GM19467 (cell line): Measurements from ENCODE around the gene PYGM.

Experiments
- ATAC-seq: cut with Tn5 transposase; IDR thresholded peaks from one replicate; pipeline ENCODE4 v1.9.1; 2021; ENCODE audit warnings: mild to moderate bottlenecking, moderate library complexity; ENCODE audit not compliant: unreplicated experiment

Gene PYGM

GRCh38 chr11:64769283-64769682, 9.5 kb upstream of the PYGM start:
- ATAC-seq: no peak

GRCh38 chr11:64768300-64768694, 8.5 kb upstream of the PYGM start:
- ATAC-seq: no peak

DNA sequence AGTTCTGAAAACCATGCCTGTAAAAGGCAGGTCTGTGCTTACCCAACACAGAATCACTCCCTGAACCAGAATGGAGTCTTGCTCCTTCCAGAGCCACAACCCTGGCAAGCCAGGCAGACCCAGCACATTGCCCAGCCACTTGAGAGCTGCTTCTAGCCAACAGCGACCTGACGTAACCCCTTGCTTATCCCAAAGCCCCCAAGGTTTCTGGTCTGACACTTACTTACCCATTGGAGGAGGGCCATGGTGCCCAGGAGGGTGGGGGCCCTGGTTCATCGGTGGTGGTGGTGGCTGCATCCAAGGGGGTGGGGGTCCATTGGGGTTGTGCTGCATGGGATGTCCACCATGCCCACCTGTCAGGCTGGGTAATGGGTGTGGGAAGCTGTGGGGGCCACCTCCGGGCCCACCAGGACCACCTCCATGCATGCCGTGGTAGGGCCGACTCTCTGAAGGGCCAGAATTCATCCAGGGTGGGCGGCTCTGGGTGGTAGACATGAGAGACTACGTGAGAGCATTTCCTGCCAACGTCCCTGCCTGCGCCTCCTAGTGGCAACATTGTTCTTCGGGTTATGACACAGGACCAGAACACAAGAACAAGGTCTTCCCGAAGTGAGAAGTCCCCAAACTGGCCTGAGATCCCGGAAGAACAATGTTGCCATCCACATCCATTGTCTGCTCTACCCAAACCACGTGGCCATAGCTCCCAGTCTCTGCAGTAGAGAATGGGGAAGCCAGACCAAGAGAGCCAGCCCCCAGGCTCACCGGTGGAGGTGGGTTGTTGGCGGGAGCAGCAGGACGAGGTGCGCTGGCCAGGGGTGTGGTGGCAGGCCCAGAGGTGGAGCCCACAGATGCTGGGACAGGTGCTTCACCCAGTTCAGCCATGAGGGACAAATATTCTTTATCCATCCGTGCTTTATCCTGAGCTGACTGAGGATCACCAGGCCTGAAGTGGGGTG, 7.8 kb upstream of the PYGM start:
- no peak for ATAC-seq

- ATAC-seq: no peak
Observed at GRCh38 chr11:64766881-64767280, 7.1 kb upstream of the PYGM start.

- ATAC-seq: no peak
Observed at GRCh38 chr11:64765851-64766665, 6.3 kb upstream of the PYGM start.

- no peak for ATAC-seq
Observed at GRCh38 chr11:64765291-64765850, 5.6 kb upstream of the PYGM start.

GRCh38 chr11:64764753-64765152, 5.0 kb upstream of the PYGM start:
- ATAC-seq: no peak

DNA sequence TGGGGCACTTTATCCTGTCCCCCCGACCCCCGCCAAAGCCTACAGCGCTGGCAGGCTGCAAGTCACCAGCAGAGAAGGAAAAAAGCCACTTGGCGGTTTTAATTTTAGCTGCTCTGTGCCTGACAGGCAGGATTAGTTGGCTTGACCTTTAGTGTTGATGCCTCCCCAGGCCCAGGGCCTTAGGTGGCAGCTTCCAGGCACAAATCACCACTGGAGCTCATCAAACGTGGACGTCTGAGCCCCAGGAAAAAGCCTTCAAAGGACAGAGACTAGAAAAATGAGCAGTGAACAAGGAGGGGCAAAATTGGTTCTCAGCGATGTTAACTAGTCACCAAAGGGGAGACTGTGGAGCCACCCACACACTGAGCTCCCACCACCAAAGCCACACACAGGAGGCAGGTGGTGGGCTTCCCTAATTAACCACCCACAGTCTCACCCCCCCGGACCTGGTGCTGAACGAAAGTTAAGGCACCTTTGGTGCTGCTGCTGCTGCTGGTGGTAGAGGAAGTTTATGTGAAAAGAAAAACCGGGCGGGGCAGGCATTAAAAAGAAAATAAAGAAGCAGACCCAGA, 4.4 kb upstream of the PYGM start:
- no peak for ATAC-seq

DNA sequence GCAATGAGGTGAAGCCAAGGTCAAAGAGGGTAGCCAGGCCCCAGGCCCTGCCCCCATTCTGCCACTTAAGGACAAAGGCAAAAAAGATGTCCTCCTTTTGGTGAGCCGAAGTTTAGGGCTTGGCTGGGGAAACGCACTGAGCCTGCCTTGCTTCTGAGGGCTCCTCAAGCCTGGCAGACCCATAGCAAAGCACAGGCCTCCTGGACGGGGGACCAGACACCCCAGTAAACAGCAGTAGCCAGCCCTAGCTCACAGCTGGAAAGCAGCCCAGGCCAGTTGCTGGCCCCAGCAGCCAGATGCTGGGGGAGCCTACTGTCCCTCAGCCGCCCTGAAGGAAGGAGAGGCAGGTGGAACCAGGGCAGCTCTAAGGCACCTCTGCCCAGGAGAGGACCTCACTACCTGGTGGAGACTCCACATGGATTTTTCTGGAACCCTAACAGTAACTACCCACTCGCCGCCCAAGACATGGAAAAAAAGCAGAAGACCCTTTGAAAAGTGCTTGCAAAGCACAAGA, 3.8 kb upstream of the PYGM start:
- ATAC-seq: no peak

DNA sequence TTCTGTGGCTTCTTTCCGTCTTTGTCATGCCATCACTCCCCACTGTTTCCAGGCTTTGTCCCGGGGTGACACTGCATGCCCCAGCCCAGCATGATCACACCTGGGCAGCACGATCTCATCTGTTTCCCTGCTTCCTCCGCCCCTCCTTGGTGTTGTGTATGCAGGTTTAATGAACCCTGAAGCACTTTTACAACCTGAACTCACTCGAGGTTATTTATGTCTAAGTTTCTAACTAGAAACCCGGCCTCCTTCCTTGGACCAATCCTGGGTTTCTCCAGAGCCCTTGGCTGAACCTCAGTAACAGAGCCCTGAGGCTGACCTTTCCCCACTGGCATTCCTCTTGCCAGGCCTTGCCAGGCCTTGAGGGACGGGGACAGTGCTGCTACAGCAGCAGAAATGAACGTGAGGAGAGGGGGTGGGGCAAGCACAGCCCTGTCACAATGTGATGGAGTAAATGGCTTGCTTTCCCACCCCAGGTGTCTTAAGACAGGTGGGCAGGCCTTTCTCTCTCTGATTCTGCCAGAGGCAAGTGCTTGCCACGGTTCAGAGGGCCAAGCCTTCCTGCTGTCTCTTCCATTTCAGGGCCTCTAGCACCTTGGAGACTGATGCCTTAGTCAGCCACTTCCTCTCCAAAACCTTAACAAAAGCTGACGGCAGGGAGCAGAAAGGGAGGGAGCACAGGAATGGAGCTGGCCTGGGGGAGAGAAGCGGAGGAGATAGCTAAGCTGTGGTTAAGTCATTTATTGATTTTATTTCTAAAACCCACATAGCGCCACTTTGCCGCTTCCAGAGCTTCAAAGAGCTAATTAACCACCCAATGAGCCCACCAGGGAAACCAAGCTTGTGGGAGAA, 3.1 kb upstream of the PYGM start:
- no peak for ATAC-seq

GRCh38 chr11:64762277-64762673, 2.5 kb upstream of the PYGM start:
- ATAC-seq: no peak

- no peak for ATAC-seq
Observed at GRCh38 chr11:64760759-64761420, 1.1 kb upstream of the PYGM start.

- no peak for ATAC-seq
Observed at GRCh38 chr11:64759131-64759721, 548 bp downstream of the PYGM start.

DNA sequence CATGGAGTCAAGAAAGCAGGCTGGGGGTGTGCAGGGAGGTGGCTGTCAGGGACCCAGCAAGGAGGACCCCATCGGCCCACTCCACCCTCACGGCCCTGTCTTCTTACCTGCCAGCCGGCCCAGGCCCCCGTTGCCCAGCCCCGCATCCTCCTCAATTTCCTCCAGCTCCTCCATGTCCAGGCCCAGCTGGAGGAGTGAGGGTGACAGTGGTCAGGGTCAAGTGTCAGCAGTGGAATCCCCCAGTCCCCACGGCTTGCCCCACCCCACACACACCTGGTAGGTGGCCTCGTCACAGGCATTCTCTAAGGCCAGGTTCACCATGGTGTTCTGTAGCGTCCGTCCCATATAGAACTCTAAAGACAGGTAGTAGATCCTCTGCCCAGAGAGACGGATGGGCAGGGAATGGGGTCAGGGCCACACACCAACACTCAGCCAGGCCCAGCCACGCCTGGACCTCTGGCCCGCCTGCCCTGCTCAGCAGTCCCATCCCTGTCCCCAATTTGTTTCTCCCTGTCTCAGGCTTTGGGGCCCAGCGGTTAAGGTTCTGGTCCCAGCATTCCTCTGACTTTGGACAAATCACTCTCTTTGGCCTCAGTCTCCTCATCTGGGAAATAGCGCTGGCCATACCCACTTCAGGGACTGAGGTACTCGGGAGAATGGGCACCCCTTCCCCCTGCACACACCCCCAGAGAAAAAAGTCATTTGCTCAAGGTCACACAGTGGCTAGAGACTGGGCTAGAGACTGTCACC, 1.3 kb downstream of the PYGM start:
- ATAC-seq: no peak

DNA sequence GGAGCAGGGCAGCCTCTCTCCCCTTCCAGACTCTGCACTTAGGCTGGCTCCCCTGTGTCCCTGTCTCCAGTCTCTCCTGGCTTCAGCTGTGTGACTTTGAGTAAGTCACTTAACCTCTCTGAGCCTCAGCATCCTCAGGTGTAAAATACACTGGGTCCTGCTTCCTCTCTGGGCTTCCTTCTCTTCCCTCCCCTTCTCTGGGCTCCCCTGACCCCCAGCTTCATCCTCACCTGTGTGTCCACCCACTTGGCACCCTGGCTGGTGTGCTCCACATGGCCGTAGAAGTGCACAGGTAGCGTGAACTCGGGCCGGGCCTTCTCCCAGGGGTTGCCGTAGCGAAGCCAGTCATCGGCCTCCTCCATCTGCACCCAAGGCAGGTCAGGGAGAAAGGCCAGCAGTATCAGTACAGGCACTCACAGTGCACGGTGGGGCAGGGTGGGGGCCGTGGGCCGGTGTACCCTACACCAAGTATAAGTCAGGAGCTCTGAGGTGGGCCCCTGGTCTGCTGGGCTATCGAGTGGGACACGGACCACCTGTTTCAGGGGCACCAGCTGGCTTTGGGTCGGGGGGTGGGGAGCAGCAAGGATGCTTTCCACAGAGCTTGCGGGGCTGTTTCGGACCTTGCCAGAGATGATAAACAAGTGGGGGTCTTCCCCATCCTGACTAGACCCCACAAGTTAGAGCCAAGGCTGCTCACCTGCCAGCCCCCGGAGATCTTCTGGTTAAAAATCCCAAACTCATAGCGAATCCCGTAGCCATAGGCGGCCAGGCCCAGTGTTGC, 2.0 kb downstream of the PYGM start:
- ATAC-seq: no peak

- ATAC-seq: no peak
Observed at GRCh38 chr11:64755681-64756361, 4.0 kb downstream of the PYGM start.
